Breast epithelium (tissue), 3 donors: ENCODE results near the gene MPZL2.

ENCODE experiments used
- CTCF ChIP-seq, 3 donors: fragments of 450-650 bp; IDR thresholded peaks; one replicate each; pipeline ENCODE4 v1.5.1; 2016 to 2017; ENCODE audit warnings: antibody characterized with exemption in 3 of 3, mild to moderate bottlenecking in 3 of 3, moderate library complexity in 3 of 3
- POLR2A ChIP-seq: fragments of 450-650 bp; IDR thresholded peaks from one replicate; pipeline ENCODE4 v1.6.1; 2016; ENCODE audit warnings: antibody characterized with exemption, mild to moderate bottlenecking, moderate library complexity

- TF ChIP-seq CTCF (IDR thresholded peaks at IDR 0.05) = no peak
- TF ChIP-seq POLR2A = no peak
Observed at GRCh38 chr11:118289401-118289800, 25.3 kb upstream of the MPZL2 start.
